Lower leg skin (tissue), 3 donors: ENCODE results near the gene PFKFB2.

ENCODE experiments used
- POLR2A ChIP-seq, 2 donors: fragments of 450-650 bp; IDR thresholded peaks; one replicate each; pipeline ENCODE4 v1.6.1; 2016 to 2017; ENCODE audit warnings: antibody characterized with exemption in 2 of 2, mild to moderate bottlenecking in 1 of 2, moderate library complexity in 1 of 2
- TF ChIP-seq, protein P1 (sequence below), 3 donors: fragments of 450-650 bp; IDR thresholded peaks; one replicate each; pipeline ENCODE4 v1.5.1; 2016; ENCODE audit warnings: antibody characterized with exemption in 3 of 3, mild to moderate bottlenecking in 3 of 3, moderate library complexity in 2 of 3

DNA sequence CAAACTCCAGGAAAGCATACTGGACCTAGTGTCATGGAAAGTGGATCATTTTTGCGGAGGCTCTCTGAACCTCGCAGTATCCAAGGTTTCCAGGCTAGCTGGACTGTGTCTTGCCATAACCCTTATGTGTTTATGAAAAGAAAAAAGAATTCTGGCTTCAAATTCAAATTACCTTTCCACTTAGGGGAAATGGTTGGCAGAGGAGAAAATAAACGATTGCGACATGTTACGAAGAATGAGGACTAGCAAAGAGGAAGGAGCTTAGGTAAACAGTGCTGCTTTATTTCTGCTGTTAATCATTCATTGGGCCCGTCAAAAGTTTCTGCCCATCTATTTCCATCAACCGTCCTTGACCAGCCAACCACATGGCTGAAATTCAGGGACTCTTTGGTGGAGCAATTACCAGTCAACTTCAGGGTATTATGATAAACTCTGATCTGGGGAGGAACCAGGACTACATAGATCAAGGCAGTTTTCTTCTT, 50.9 kb downstream of the PFKFB2 start, which contains the start of gene C4BPA:
- TF ChIP-seq POLR2A (IDR thresholded peaks at IDR 0.05) = no peak
- TF ChIP-seq, protein P1, sequence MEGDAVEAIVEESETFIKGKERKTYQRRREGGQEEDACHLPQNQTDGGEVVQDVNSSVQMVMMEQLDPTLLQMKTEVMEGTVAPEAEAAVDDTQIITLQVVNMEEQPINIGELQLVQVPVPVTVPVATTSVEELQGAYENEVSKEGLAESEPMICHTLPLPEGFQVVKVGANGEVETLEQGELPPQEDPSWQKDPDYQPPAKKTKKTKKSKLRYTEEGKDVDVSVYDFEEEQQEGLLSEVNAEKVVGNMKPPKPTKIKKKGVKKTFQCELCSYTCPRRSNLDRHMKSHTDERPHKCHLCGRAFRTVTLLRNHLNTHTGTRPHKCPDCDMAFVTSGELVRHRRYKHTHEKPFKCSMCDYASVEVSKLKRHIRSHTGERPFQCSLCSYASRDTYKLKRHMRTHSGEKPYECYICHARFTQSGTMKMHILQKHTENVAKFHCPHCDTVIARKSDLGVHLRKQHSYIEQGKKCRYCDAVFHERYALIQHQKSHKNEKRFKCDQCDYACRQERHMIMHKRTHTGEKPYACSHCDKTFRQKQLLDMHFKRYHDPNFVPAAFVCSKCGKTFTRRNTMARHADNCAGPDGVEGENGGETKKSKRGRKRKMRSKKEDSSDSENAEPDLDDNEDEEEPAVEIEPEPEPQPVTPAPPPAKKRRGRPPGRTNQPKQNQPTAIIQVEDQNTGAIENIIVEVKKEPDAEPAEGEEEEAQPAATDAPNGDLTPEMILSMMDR (IDR thresholded peaks at IDR 0.05) = no peak
